NCI-H1417 treated with DMSO at 0.1 percent for 48 hours (cell line): ENCODE results near the gene STMN1.
"Not testable (repeated sequence)": the region's sequence is repeated elsewhere in the genome, so short reads cannot be mapped to it uniquely, and the experiment has no call there.

Experiments used
- DNase-seq: peaks from one replicate; lab custom pipeline; 2025; lab: John Stamatoyannopoulos, UW

STMN1 gene

DNA sequence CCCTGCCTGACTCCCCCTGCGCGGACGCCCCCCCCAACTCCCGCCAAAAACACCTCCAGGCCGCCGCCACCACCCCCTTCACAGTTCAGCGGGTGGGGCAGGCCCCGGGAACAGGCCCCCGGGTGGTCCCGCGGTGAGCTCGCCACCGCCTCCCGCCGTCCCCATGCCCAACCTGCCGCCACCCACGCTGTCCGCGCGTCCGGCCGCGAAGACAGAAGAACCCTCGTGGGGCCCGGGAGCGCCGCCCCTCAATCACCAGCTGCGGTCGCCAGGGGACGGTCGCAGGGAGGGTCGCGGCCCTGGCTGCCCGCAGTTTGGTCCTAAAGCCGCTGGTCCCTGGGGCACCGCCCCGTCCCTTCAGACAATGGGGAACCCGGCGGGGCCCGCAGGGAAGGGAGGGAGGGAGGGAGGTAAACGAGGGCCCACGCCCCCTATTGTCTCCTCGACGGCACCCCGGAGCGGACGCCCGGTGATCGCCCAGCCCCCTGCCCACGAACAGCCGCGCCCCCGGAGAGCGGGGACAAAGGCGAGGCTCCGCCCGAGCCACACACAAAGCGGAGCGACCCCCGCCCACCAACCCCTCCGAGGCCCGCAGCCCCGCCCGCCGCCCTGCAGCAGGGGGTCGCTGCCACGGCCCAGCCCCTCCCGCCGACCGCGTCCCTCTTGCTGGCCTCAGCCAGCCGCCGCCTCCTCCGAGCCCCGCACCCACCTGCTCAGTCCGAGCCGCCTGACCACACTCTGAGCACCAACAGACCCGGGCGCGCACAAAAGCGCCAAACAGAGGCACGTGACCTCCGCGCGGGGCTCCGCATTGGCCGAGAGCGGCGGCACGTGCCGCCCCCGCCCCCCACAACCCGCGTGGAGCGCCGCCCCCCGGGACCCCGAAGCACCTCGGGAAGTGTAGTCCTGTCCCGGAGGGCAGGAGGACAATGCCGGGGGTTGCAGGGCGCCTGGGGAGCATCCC is at the start of gene STMN1:
Gene STMN1 (minus strand): TSS at position 740 of the 964 bp plus-strand sequence. CDS start 1,743 bp downstream, outside the sequence.
- peak; percentile 80 for DNase-seq

DNA sequence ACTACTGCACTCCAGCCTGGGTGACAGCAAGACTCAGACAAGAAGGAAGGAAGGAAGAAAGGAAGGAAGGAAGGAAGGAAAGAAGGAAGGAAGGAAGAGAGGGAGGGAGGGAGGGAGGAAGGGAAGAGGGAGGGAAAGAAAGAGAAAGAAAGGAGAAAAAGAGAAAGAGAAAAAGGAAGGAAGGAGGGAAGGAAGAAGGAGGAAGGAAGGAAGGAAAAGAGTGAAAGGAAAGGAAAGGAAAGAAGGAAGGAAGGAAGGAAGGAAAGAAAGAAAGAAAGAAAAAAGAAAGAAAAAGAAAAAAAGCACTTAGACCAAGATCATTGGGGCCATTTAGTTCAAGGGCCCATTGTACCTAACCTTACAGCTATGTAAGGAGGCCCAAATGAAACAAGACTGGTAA is 49.3 kb upstream of the STMN1 start:
- no peak for DNase-seq

DNA sequence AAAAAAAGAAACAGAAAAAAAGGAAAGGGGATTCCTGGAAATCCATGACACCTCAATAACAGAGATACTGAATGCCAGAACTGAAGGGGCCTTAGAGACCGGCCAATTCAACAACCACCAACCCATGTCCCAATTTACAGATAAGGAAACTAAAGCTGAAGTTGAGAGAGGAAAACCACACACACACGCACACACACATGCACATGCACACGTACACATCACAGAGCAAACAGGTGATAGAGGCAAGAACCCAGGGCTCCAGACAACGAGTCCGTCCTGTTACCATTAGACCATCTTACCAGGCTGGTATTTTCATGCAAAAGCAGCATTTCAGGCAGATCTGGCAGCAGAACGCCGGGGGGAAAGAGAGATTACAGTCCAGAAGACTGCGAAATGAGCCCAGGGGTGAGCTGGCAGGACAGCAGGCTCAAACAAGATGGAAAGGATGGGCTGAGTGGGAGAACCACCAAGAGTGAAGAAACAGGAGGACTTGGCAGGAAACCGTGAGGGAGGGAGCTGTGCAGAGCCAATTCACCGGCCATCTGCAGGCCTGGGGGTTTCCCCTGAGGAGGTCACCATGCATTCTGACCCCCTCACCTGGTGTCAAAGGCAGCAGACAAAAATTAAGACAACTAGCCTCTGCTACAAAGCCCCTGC is 48.2 kb upstream of the STMN1 start:
- DNase-seq: no peak

DNA sequence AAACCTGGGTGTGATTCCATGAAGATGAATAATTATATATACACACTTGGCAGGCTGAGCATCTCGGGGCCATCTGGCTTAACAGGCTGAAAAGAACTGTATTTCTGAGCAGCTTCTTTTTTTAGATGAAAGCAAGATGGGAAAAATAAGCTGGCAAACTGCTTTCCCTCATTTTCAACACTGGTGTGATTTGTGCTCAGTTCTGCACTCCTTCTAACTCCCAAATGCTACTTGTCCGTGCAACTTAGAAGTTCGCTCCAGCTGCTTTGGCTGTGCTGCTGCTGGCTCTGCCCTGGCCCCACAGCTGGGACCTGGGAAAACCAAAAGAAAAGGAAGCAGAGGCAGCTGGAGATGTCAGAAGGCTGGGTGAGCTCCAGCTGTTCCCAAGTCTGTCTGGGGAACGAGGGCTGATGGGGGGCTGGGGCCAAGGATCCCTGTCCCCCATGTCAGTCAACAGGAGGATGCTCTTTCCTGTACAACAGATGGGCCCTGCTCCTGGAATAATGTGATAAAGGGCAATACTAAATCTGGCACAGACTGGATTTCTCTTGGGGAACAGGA is 46.7 kb upstream of the STMN1 start:
- DNase-seq: no peak

DNA sequence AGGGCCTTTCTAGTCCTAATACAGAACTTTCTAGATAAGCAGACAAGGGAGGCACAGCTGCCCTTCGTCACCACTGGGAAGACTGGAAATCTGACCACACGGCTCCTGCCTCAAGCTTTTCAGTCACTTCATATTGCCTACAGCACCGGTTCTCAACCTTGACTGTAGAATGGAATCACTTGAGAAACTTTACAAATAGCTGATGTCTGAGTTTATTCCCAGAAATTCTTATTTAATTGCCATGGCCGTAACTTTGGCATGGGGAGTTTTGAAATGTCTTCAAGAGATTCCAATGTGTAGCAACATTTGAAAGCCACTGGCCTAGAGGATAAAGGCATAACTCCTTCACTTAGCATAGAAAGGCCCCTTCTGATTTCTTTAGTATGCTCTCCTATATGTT is 42.4 kb upstream of the STMN1 start:
- no peak for DNase-seq

DNA sequence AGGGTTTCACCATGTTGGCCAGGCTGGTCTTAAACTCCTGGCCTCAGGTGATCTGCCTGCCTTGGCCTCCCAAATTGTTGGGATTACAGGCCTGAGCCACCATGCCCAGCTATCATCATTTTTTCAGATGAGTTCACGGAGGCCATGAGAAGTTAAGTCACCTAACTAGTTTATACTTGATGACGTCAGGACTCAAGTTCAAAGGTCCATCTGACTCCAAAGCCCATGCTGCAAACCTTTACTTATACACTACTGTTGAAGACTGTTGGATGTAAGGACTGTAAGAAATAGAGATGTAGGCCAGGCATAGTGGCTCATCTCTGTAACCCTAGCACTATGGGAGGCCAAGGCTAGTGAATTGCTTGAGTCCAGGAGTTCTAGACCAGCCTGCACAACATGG is 40.8 kb upstream of the STMN1 start:
- no peak for DNase-seq

DNA sequence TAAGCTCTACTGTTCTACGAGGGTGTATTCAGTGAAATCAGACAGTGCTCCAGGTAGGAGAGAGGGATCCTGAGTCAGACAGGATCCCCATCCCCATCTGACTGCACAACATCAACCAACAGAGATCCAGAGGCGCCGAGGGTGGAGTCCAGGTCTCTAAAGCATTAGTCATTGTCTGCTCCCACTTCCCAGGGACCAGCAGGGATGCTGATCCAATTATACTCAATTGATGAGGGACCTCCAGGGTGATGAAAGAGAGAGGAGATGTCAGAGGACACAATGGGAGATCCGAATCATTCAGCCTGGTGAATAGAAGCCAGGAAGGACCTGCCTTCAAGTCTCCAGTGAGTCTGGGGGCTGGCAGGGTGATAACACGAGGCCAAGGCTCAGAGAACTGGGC is 39.5 kb upstream of the STMN1 start:
- no peak for DNase-seq

DNA sequence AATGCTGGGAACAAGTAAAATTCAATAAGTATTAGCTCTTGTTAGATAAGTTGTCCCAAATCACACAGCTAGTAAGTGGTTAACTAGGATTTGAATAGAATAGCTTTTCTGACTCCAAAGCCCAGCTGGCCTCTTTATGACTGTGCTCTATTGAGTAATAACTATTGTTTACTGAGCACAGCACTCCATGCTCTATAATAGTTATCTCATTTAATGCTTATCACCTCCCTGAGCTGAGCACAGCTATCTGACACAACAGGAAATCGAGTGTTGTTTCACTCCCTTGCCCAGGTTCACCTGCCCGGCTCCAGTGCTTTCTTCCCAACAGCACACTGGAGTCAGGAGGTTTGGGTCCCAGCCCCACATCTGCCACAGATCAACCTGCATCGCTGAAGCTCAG is 38.8 kb upstream of the STMN1 start:
- no peak for DNase-seq

DNA sequence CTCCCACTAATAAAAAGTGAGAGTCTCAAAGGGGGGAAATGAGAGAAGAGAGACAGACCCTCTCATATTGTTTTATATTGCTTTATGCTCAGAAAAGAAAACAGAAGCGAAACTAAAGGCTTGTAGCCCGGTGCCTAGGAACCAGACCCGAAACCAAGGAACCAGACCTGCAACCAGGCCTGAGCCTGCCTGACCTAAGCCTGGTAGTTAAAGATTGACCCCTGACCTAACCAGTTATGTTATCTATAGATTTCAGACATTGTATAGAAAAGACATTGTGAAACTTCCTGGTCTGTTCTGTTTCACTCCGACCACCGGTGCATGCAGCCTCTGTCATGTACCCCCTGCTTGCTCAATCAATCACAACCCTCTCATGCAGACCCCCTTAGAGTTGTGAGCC is 37.3 kb upstream of the STMN1 start:
- DNase-seq: not testable (repeated sequence)

DNA sequence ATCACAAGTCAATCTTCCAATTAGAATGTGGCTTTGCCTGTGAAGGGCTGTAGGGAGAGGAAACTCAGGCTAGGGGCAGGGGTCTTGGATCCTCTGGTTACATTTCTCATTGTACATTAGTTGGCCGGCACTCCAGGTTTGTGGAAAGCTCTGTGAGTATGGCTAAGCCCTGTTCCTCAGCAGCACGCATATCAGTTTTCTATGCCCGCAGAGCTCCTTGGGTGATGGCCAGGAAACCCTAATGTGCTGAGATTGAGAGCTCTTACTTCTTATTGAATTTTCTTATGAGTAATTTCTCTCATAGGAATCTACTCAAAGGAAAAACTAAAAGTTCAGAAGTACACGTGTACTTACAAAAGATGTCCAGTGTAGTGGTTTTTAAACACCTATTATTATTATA is 30.7 kb upstream of the STMN1 start:
- DNase-seq: no peak

DNA sequence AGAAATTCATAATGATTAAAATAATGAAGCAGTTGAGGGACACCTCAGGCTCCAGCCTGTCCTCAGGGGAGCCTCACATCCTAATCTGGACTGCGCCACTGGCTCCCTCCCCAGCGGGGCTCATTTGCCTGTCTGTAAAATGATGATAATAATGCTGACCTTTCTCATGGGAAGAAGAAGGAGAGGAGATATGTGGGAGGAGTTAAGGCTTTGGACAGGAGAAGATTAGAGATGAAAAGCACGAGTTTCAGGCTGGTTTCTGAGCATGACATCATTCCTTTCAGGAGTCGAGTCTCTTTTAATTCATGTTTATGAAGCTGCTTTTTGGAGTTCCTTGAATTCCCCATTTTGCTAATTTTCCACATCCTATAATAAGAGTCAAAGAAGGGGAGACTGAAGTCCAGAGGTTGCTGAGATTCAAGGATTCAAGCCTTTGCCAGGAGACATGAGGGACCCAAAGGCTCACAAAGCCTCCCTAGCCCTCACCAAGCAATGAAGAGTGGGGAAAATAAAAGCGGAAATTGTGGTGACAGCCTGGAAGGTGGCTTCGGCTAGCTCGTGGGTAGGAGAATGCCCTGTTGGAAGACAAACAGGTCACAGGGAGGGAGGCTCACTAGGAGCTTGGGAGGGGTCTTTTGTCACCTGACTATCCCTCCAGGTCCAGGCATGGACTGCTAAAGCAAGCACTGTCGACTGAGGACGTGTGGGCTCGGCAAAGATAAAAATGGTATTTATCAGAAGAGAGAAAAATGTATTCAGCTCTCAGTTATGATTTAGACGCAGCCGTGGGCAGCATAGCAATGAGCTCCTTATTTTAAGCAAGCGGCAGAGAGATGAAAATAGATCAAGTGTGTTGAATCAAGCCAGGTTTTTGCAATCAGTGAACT is 27.5 kb upstream of the STMN1 start:
- DNase-seq: no peak

DNA sequence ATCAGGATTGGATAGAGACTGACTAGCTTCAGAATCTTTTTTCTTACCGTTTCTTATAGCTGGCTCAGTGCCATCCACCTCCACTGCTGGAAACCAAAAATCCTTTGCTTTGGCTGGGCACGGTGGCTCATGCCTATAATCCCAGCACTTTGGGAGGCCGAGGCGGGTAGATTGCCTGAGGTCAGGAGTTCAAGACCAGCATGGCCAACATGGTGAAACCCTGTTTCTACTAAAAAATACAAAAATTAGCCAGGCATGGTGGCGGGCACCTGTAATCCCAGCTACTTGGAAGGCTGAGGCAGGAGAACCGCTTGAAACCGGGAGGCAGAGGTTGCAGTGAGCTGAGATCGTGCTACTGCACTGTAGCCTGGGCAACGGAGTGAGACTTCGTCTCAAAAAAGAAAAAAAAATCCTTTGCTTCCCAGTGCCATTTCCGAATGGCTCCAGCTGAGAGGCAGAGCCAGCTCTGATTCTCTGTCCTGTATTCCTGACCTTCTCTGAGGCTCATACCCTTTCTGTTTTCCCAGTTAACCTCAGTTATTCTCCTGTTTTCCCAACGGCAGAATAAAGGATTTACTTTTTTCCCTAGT is 26.7 kb upstream of the STMN1 start:
- not testable (repeated sequence) for DNase-seq

DNA sequence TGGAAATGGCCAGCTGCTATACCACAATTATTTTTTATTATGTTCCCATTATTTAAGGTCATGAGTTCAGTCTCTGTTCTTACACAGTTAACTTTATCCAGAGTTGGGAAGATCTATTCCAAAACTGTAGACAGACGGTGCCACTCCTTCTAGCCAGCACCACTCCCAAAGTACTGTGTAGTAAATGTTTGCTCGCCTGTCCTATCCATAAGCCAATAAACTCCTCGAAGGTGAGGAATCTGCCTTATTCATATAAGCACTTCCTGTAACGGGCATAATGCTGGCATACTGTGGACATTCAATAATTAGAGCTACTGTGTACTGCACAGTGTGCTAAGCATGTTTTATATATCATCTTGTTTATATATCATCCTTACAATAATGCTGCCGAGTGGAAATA is 26.1 kb upstream of the STMN1 start:
- no peak for DNase-seq

DNA sequence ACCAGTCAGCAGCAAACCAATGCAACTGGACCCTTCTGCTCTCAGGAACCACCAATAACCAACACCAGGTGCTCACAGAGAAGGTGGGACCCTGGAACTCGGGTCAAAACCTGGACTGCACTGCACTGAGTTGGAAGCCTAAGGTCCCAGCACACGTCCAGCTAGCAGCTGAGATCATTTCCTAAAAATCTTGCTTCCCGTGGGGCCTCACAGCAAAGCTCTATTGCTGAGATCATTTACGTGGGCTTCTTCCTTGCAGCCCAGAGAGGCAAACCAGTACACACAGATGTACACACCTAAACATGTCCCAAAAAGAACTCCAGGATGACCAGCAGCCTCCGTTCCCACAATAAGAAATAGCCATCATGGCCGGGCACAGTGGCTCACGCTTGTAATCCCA is 22.8 kb upstream of the STMN1 start:
- no peak for DNase-seq

DNA sequence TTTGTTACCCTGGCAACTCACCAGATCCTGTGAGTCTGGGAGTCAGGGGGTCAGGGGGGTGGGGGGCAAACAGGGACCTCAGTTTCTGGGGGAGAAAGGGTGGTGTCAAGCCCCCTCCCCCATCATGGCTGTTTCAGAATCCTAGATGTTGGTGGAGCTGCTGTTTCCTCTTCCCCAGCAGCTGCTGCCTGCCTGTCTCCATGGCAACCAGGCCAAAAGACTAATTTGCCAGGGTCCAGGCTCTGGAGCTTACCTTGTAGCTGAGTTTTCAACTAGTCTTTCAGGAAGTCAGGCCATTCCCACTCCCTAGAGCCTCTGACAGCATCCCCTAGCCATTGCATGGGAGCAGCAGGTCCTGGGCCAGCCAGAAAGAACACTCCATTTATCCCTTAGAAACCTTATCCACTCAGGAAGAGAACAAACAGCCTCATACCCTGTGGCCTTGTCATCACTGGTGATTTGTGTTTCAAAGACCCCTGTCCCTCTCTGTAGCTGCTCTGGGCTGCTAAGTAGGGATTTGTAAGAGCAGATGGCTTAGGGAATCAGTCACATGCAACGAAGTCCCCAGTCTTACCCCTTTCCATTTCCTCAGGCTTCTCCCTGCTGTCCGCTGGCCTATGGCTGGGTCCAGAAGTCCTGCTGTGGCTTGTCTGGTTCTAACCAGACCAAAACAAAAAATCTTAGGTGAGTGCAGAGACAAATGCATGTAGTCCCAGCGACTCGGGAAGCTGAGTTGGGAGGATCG is 21.5 kb upstream of the STMN1 start:
- DNase-seq: peak; percentile 63

DNA sequence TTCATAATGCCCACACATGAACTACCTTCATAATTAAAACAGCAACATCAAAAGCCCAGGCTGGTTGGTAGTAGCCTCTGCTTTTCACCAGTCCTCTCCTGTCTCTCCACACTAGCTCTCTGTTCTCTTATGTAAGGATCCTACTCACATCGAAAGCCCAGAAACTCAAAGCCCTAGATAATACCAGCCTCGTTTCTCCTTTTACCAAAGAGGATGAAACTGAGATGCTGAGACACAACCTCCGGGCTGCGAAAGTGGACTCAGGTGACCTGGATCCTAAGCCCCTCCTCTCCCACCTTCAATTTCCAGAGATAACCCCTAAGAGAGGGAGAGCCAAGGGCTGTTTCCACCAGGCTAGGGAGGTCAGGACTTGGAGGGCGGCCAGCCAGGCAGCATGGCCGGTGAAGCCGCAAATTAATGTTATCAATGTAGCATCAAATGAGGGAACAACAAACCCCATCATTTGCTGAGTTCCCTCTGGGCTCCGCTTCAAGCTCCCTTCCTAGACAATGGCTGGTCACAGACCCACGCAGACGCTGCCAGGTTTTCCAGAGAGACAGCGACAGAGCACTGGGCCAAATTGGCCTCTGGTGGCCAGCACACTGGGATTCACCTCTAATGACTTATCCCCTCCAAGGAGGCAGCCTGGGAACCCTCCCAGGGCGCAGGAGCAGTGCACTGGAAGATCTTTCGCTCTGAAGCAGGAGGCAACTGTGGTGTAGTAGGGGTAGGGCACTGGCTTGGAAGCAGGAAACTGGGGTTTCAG is 20.7 kb upstream of the STMN1 start:
- no peak for DNase-seq

DNA sequence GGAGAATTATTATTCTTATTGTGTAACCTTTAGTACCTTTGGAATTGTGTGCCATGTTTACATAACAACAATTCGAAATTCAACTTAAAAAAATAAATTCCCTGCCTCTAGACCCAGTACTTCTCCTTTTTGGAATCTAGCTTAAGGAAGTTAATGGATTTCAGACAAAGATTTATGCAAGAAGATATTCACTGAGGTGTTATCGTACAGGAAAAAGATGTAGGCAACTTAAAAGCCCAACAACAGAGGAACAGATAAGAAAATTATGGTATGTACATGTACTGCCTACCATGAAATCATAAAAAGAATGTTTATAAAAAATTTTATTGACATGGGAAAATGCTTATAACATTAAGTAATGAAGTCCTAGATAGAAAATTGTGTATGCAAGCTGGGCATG is 18.2 kb upstream of the STMN1 start:
- no peak for DNase-seq

DNA sequence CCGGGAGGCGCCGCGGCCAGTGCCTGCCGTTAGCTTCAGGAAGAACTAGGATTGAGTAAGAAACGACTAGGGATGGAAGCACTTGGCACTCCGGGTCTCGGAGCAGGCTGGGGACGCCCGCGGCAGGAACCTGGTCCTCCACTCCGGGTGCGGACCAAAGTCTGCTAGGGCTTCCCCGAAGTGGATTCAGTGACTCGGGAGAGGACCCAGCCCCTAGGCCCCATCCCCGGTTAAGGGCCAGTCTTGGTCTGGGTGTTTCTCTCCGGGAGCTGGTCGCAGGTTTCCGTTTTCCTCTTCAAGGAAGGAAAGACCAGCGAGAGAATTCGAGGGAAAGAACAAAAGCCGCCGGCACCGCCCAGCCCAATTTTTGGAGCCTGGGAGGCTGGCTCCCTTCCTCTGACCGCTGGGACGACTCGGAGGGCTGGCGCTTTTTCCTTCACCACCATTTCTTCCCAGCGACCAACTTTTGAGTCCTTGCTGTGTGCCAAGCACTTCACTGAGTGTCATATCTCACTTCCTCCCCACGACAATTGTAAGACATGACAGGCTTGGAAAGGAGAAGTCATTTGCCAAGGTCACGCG is 16.8 kb upstream of the STMN1 start:
- DNase-seq: no peak

DNA sequence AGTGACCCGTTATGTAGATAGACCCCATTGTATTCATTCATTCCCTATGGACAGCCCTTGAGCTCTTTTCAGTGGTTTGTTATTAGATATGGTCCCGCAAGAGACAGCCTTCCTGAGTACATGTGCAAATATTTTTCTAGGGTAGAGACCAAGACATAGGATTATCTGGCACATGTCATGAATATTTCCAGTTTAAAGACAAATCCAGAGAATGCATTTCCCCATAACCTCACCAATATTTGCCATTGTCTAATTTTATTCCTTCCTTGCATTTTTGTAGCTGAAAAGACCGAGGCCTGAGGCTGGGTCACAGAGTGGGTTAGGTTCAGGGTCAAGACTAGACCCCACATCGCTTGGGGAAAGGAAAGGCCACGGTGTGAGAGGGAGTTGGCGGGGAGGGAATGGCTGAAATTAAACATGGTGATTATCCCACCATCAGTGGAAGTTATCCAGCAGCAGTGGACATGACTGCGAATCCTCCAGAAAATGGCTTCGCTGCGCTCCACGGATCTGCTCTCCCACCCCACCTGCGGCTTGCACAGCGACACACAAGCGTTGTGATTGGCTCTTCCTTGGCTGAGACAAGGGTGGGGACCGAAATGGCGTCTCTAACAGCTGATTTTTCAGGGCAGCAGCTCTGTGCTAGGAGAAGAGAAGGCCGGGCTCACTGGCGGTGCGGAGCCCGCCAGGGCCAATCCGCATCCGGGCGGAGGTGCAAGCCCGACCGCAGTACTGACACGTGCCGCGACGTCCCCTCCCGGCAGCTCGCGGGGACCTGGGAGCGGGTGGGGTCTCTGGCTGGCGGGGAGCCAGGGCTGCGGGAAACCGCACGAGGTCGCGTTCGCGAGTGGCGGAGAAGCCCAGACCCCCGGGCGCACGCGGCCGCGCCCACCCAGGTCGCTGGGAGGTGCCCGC is 16.1 kb upstream of the STMN1 start:
- DNase-seq: peak; percentile 49
